Activated B cell treated with CpG ODN at 0.5 μM for 24 hours (primary cell): ENCODE data around the gene CLCNKB. TPM values are rescaled to one million over a fixed set of nuclear protein-coding genes. Genes with fewer than 3 reads are reported as not detected.
"Not testable (repeated sequence)": the region's sequence is repeated elsewhere in the genome, so short reads cannot be mapped to it uniquely, and the experiment has no call there.

Experiments used
- ATAC-seq: fragments of 200-7000 bp; cut with Tn5 transposase; one replicate; pipeline ENCODE4 v1.10.0; 2021; ENCODE audit warnings: low read depth, mild to moderate bottlenecking, moderate library complexity
- CTCF ChIA-PET: fragments of 350-600 bp; sonication (Branson Sonifier 250); formaldehyde crosslinking; loops from one replicate; lab custom pipeline; 2021; ENCODE audit warnings: antibody characterized with exemption; lab: Charles Lee
- POLR2A ChIA-PET: fragments of 350-600 bp; sonication (Branson Sonifier 250); formaldehyde crosslinking; loops from one replicate; lab custom pipeline; 2021; ENCODE audit warnings: antibody characterized with exemption; lab: Charles Lee
- DNase-seq: peaks from one replicate; pipeline ENCODE4 v3.0.0; 2022
- H3K27ac Mint-ChIP-seq: one replicate; pipeline ENCODE4 v1.8.0; 2020; ENCODE audit warnings: mixed read lengths
- H3K27me3 Mint-ChIP-seq: one replicate; pipeline ENCODE4 v1.8.0; 2021; ENCODE audit warnings: mixed read lengths
- H3K36me3 Mint-ChIP-seq: one replicate; pipeline ENCODE4 v1.8.0; 2021; ENCODE audit warnings: low read depth, mixed read lengths
- H3K4me1 Mint-ChIP-seq: one replicate; pipeline ENCODE4 v1.8.0; 2021; ENCODE audit warnings: mixed read lengths
- H3K4me3 Mint-ChIP-seq: one replicate; pipeline ENCODE4 v1.8.0; 2020; ENCODE audit warnings: mild to moderate bottlenecking, mixed read lengths
- H3K9me3 Mint-ChIP-seq: one replicate; pipeline ENCODE4 v1.8.0; 2020; ENCODE audit warnings: mixed read lengths
- CTCF ChIP-seq: fragments of 200-600 bp; IDR thresholded peaks from one replicate; pipeline ENCODE4 v1.8.0; 2022; ENCODE audit warnings: antibody characterized with exemption, mild to moderate bottlenecking
- intact Hi-C: fragments of 100-400 bp; cut with micrococcal nuclease; formaldehyde crosslinking; loops from one replicate; pipeline ENCODE4 v1.15.1; 2024
- total RNA-seq: library from RNA; stranded (reverse); gene quantifications from 2 replicates; pipeline ENCODE4 v1.2.3, GENCODE V29; 2022

CLCNKB gene
- total RNA-seq, 1 donor from 2014 or later = not detected

GRCh38 chr1:15997637-15998280 is 45.8 kb upstream of the CLCNKB start:
- no peaks in the 10 kb centered on the region for H3K27me3 Mint-ChIP-seq
- TF ChIP-seq CTCF = no peak
- ChIA-PET CTCF (interaction anchor here (0.8 to 1.1 kb wide), 2 partner anchors 81 to 183 kb away, joined by 3 to 4 read pairs; no protein-coding TSS in a partner anchor), POLR2A (no interaction called here)
- H3K9me3 Mint-ChIP-seq = no peaks in the 10 kb centered on the region
- no peak for ATAC-seq
- H3K4me3 Mint-ChIP-seq = no peak overlapping the region
- H3K36me3 Mint-ChIP-seq = no peaks in the 10 kb centered on the region
- intact Hi-C loops = no loop called here
- no peaks in the 10 kb centered on the region for H3K4me1 Mint-ChIP-seq
- no peak overlapping the region for H3K27ac Mint-ChIP-seq
- no peak for DNase-seq

GRCh38 chr1:15998929-15999328 is 44.7 kb upstream of the CLCNKB start:
- no peaks in the 10 kb centered on the region for H3K4me1 Mint-ChIP-seq
- ChIA-PET POLR2A (interaction anchor here (0.6 kb wide), 1 partner anchor 202 kb away, joined by 6 read pairs; no protein-coding TSS in a partner anchor), CTCF (no interaction called here)
- H3K36me3 Mint-ChIP-seq = no peaks in the 10 kb centered on the region
- no peaks in the 10 kb centered on the region for H3K9me3 Mint-ChIP-seq
- DNase-seq = no peak
- no peak for ATAC-seq
- H3K27me3 Mint-ChIP-seq = no peaks in the 10 kb centered on the region
- intact Hi-C loops = no loop called here
- no peak overlapping the region for H3K4me3 Mint-ChIP-seq
- TF ChIP-seq CTCF = no peak
- H3K27ac Mint-ChIP-seq = no peak overlapping the region

GRCh38 chr1:16001274-16001673 is 42.3 kb upstream of the CLCNKB start:
- intact Hi-C loops, CTCF ChIA-PET, H3K27me3 Mint-ChIP-seq, H3K27ac Mint-ChIP-seq, H3K9me3 Mint-ChIP-seq, ATAC-seq, H3K4me3 Mint-ChIP-seq, DNase-seq, H3K36me3 Mint-ChIP-seq: not testable (repeated sequence)
- peaks cover 15% of the 10 kb centered on the region for H3K4me1 Mint-ChIP-seq
- POLR2A ChIA-PET = interaction anchor here (0.6 to 1.1 kb wide), 2 partner anchors 25 to 164 kb away, joined by 3 to 11 read pairs; partner anchors contain the start of gene ZBTB17

- no peaks in the 10 kb centered on the region for H3K36me3 Mint-ChIP-seq
- no peak for TF ChIP-seq CTCF
- no peak overlapping the region for H3K27ac Mint-ChIP-seq
- peak overlapping the region; percentile 20 for H3K4me3 Mint-ChIP-seq
- peak; percentile 66 for ATAC-seq
- ChIA-PET CTCF (interaction anchor here (0.9 kb wide), 1 partner anchor 190 kb away, joined by 6 read pairs; no protein-coding TSS in a partner anchor), POLR2A (interaction anchor here (0.6 to 3.2 kb wide), 5 partner anchors 30 to 190 kb away, joined by 5 to 19 read pairs (median 6); partner anchors contain the start of gene ZBTB17)
- DNase-seq = no peak
- H3K4me1 Mint-ChIP-seq = peaks cover 26% of the 10 kb centered on the region
- H3K9me3 Mint-ChIP-seq = no peaks in the 10 kb centered on the region
- intact Hi-C loops = loop anchor here (5.0 kb wide), 1 partner anchor 38 kb away; no protein-coding TSS in a partner anchor
- no peaks in the 10 kb centered on the region for H3K27me3 Mint-ChIP-seq
Measured at GRCh38 chr1:16005597-16005996, 38.0 kb upstream of the CLCNKB start.

GRCh38 chr1:16006010-16006409 is 37.6 kb upstream of the CLCNKB start:
- Mint-ChIP-seq H3K36me3 (no peaks in the 10 kb centered on the region), H3K27me3 (no peaks in the 10 kb centered on the region), H3K4me3 (peak overlapping the region; percentile 26), H3K27ac (no peak overlapping the region), H3K9me3 (no peaks in the 10 kb centered on the region), H3K4me1 (peaks cover 26% of the 10 kb centered on the region)
- no peak for TF ChIP-seq CTCF
- no peak for ATAC-seq
- intact Hi-C loops = loop anchor here (5.0 kb wide), 1 partner anchor 39 kb away; no protein-coding TSS in a partner anchor
- DNase-seq = no peak
- ChIA-PET POLR2A (interaction anchor here (1.2 to 3.2 kb wide), 4 partner anchors 31 to 190 kb away, joined by 5 to 19 read pairs (median 6); partner anchors contain the start of gene ZBTB17), CTCF (interaction anchor here (0.9 kb wide), 1 partner anchor 190 kb away, joined by 6 read pairs; no protein-coding TSS in a partner anchor)
